H7 (cell line): ENCODE results near the gene RAB37. TPM values are rescaled to one million over a fixed set of nuclear protein-coding genes. Genes with fewer than 3 reads are reported as not detected.

Experiments
- DNase-seq: peaks from one replicate; pipeline ENCODE4 v3.0.0; 2012
- H3K27me3 ChIP-seq: 2 replicates; pipeline ENCODE4 v1.6.0; 2011; ENCODE audit warnings: mild to moderate bottlenecking, low read length; ENCODE audit not compliant: control insufficient read depth, insufficient read depth
- H3K36me3 ChIP-seq: replicated peaks from 2 replicates; pipeline ENCODE4 v1.5.1; 2011; ENCODE audit warnings: low read length; ENCODE audit not compliant: control insufficient read depth, insufficient read depth
- H3K4me3 ChIP-seq: 2 replicates; pipeline ENCODE4 v1.5.1; 2011; ENCODE audit warnings: low read depth, mild to moderate bottlenecking, control low read depth, low read length, moderate library complexity; ENCODE audit not compliant: insufficient read depth
- total RNA-seq: library from RNA; depleted of rRNA; stranded (reverse); fragments of >200 nt; shearing (Covaris generic); gene quantifications from 2 replicates; pipeline ENCODE4 v1.2.3, GENCODE V29; 2014

RAB37 gene
- total RNA-seq, 1 experiment from 2014 or later, result 2.5 TPM

DNA sequence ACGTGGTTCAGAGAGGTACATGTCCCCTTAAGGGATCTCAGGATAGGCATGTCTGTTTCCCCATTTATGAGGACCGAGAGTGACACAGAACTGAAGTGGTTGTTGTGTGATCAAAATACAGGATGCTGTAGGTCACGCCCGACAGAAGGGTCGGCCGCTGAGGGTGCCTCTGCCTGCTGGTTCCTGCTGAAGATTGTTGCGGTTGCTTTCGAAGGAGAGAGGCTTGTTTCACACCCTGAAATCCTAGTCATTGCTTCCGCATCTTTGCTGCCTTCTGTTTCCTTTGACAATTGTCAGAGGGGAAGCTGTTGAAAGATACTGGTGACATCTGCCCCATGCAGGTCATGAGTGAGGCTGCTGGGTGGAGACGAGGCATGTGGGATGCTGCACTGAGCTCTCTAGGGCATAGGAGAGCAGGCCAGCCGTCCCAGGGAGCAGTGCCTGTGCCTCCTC is 42.9 kb downstream of the RAB37 start:
- Histone ChIP-seq H3K4me3 (no peak overlapping the region), H3K36me3 (peaks cover 3% of the 10 kb centered on the region), H3K27me3 (no peaks in the 10 kb centered on the region)
- no peak for DNase-seq

GRCh38 chr17:74780443-74781238 is 43.6 kb downstream of the RAB37 start:
- no peak overlapping the region for H3K4me3 ChIP-seq
- peaks cover 3% of the 10 kb centered on the region for H3K36me3 ChIP-seq
- H3K27me3 ChIP-seq, result no peaks in the 10 kb centered on the region
- peak; percentile 78 for DNase-seq

DNA sequence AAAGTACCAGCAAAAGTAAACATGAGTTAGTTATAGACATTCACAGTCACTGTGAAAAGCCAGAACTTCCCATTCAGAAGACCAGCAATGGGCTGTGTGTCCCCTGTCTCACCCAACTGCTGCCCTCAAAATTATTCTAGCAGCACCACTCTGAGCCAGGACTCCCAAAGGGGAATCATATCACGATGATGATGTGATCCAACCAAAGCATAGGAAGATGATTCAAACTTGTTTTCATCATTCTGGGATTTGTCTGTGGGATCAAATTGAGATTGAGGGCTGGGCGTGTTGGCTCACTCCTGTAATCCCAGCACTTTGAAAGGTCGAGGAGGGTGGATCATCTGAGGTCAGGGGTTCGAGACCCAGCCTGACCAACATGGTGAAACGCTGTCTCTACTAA is 45.5 kb downstream of the RAB37 start:
- no peak overlapping the region for H3K4me3 ChIP-seq
- H3K36me3 ChIP-seq, result peaks cover 3% of the 10 kb centered on the region
- H3K27me3 ChIP-seq, result no peaks in the 10 kb centered on the region
- no peak for DNase-seq

GRCh38 chr17:74784125-74784810 is 47.2 kb downstream of the RAB37 start:
- no peak for DNase-seq
- peaks cover 2% of the 10 kb centered on the region for H3K36me3 ChIP-seq
- no peak overlapping the region for H3K4me3 ChIP-seq
- no peaks in the 10 kb centered on the region for H3K27me3 ChIP-seq

DNA sequence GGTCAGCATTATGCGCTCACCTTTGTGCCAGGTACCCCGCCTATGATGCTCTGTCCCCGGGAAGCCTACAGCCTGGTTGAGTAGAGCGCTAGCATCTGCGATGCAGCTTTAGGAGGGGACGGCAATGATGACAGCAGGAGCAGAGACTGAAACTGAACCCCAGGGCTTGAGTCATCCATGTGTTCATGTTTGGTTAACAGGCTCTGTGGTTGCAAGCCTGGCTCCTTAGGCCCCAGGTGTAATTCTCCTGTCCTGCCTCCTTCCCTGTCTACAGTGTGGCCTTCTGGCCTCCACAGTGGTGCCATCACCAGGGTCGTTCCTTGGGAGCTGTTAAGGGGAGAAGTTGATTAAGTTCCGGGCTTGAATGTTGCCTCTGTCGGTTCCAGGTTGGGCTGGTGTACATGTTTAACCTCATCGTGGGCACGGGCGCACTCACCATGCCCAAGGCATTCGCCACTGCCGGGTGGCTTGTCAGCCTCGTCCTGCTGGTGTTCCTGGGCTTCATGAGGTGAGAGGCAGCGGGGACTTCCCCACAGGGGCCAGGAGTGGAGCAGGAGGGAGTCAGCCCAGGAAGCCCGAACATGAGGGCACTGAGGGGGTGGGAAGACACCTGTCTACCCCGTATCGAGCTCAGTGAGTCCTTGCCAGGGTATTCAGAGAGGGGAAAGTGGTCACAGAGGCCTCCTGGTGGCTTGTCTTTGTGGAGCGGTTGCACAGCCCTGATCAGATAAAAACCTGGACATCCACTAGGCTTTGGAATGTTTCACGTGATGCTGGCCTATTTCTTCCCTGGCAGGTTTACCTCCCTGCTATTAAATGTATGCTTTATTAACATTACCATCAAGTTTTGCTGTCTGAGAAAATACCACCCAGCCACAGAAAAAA is 48.3 kb downstream of the RAB37 start:
- no peaks in the 10 kb centered on the region; the same call in none of the 2 replicates for H3K36me3 ChIP-seq
- DNase-seq, result no peak
- no peaks in the 10 kb centered on the region for H3K27me3 ChIP-seq
- H3K4me3 ChIP-seq, result no peak overlapping the region

- H3K36me3 ChIP-seq, result no peaks in the 10 kb centered on the region; the same call in none of the 2 replicates
- H3K27me3 ChIP-seq, result no peaks in the 10 kb centered on the region
- H3K4me3 ChIP-seq, result no peak overlapping the region
- DNase-seq, result no peak
Observed at GRCh38 chr17:74785981-74786360, 48.9 kb downstream of the RAB37 start.

DNA sequence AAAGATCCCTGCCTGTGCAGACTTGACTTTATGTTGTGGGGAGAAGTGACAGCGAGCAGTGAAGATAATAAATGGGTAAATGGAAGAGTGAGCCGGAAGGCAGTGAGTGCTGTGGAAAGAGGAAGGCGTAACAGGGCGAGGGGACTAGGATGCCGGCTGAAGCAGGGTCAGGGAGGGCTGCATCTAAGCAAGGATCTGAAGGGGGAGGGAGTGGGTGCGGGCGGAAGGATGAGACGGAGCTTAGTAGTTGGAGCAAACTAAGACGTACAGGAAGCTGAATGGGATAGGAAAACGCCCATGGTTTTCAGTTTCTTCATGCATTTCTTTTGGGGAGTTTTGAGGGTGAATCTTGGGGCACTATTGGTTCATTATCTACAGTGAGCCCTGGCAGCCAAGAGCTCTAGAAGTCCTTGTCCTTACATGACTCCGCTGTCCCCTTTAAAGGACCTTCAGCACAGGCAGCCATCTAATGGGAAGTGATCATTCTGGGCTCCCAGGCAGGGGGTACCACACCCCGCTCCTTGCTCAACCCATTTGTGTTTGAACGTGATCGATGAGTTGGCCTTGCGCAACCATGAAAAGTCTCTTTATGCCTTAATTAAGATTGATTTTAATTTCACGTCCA is 49.5 kb downstream of the RAB37 start:
- Histone ChIP-seq H3K27me3 (no peaks in the 10 kb centered on the region), H3K4me3 (no peak overlapping the region), H3K36me3 (no peaks in the 10 kb centered on the region; the same call in none of the 2 replicates)
- DNase-seq, result no peak

DNA sequence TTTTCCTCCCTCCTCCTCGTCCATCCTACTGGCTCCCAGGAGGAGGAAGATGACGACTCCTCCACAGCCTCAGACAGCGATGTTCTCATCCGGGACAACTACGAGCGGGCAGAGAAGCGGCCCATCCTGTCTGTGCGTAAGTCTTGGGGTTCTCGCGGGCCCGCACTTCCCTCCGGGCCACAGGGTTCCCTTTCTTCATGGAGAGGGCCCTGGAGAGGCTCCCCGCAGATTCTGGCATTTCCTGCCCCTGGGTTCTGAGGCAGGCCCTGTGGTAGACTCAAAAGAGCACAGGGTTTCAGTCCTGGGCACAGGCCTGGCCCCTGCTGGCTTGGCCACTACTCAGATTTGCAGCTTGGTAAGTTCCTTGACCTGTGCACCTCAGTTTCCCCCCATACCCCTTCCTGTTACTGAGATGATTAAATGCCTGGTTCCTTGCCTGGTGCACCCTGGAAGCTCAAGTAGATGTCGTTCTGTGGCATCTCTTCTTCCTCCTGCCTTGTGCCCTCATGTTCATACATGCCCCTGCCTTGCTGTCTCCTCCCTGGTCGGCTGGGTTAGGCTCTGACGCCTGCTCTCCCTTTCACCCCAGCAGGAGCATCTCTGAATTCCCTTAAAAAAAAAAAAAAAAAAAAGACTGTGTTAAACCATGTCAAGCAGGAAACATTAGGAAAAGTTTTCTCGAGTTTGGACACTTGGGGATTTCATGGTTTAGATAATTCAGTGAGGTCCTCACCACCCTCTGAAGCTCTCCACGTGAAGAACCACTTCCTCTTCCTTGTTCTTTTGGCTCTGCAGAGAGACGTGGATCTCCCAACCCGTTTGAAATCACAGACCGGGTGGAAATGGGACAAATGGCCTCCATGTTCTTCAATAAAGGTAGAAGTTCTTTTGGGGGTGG is 53.4 kb downstream of the RAB37 start:
- Histone ChIP-seq H3K27me3 (no peaks in the 10 kb centered on the region), H3K36me3 (peaks cover 5% of the 10 kb centered on the region), H3K4me3 (no peak overlapping the region)
- no peak for DNase-seq

DNA sequence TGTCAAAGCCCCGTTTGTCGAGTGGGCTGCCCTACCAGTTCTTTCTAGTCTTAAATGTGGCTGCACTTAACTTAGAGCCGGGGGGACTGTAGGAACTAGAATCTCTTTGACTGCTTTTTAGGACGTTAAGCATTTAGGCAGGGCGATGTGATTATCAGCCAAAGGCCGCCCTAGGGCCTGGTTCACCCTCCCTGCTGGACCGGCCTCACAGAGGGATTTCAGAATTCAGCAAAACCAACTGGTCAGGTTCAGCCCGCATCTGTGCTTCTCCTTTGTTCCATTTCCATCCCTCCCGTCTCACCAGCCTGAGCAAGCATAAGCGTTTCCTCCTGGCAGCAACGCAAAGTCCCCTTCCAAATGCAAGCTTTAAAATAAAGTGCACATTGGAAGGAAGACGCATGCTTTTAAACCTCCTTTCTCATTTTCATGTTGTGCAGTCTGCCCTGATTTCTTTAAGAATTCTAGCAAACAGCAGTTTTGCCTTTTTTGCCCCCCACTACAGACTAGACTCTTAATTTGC is 55.6 kb downstream of the RAB37 start:
- no peak for DNase-seq
- Histone ChIP-seq H3K27me3 (no peaks in the 10 kb centered on the region), H3K4me3 (no peak overlapping the region), H3K36me3 (peaks cover 9% of the 10 kb centered on the region)

- no peaks in the 10 kb centered on the region for H3K27me3 ChIP-seq
- H3K36me3 ChIP-seq, result peaks cover 13% of the 10 kb centered on the region
- H3K4me3 ChIP-seq, result no peak overlapping the region
- DNase-seq, result no peak
Observed at GRCh38 chr17:74795327-74796020, 58.4 kb downstream of the RAB37 start.

DNA sequence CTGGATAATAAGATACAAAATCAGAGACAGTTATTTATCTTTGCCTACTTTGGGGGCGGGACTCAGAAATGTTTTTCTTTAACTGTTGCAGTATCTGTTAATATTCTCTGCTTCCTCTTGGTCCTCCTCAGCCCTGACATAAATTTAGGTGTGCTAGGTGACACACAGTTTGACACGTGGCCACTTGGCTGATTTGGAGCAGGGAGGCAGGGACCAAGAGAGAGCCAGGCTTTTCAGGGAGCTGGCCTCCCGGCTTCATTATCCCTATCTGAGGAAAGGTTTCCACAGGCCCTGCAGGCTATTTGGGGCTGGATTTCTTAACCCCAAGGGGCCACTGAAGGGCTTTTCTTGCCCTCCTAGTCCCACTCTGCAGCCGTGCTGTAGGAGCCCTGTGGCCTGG is 59.2 kb downstream of the RAB37 start:
- Histone ChIP-seq H3K27me3 (no peaks in the 10 kb centered on the region), H3K36me3 (peaks cover 13% of the 10 kb centered on the region), H3K4me3 (no peak overlapping the region)
- no peak for DNase-seq

DNA sequence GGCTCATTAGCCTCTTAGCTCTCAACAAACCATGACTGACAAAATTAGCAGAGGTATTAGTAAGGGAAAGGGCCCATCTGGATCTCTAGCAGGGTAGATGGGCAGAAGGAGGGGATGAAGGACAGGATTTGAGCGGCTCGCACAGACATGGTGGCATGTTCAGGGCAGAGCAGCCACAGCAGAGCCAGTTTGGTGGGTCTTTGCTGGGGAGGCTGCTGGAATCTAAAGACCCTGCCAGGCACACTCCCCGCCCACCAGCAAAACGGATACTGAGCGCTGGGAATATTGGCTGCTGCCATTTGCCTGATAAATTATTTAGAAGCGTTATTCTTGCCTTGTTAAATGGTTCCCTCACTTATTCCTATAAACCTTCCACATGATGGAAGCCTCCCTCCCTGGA is 59.8 kb downstream of the RAB37 start:
- no peaks in the 10 kb centered on the region for H3K27me3 ChIP-seq
- peaks cover 13% of the 10 kb centered on the region for H3K36me3 ChIP-seq
- H3K4me3 ChIP-seq, result no peak overlapping the region

More for the DNA sequence above, 59.8 kb downstream of the RAB37 start:
- no peak for DNase-seq
